OCI-LY7 (cell line): ENCODE measurements around the gene PLEKHA6. TPM values are rescaled to one million over a fixed set of nuclear protein-coding genes. Genes with fewer than 3 reads are reported as not detected.

Experiments
- BruUV-seq: library from RNA; stranded (reverse); fragments of 400-500 nt; replicated peaks from 2 replicates; lab custom pipeline; 2021; lab: Mats Ljungman, UMichigan
- CTCF ChIA-PET: fragments of 300-600 bp; sonication (Branson Sonifier 250); formaldehyde crosslinking; loops from one replicate; lab custom pipeline; 2022; ENCODE audit warnings: antibody characterized with exemption; ENCODE audit not compliant: unreplicated experiment; lab: Charles Lee
- POLR2A ChIA-PET: fragments of 300-600 bp; sonication (Branson Sonifier 250); formaldehyde crosslinking; loops from one replicate; lab custom pipeline; 2022; ENCODE audit warnings: antibody characterized with exemption; lab: Charles Lee
- DNase-seq: peaks from one replicate; pipeline ENCODE4 v3.0.0-alpha.2; 2015; ENCODE audit warnings: low spot score
- H2AFZ ChIP-seq: fragments of 200-600 bp; sonication (generic), shearing (Covaris generic); 2 replicates; pipeline ENCODE4 v1.6.1; 2014; ENCODE audit warnings: mild to moderate bottlenecking, antibody characterized with exemption, low read length, moderate library complexity
- H3K27ac ChIP-seq: fragments of 200-600 bp; sonication (generic); 2 replicates; pipeline ENCODE4 v1.5.1; 2014; ENCODE audit warnings: mixed run types, low read depth, mild to moderate bottlenecking, moderate library complexity, low read length, inconsistent platforms; ENCODE audit not compliant: poor library complexity, severe bottlenecking
- H3K36me3 ChIP-seq: fragments of 200-600 bp; sonication (generic); 2 replicates; pipeline ENCODE4 v1.6.1; 2014; ENCODE audit warnings: mild to moderate bottlenecking, antibody characterized with exemption, low read length, moderate library complexity, mixed read lengths; ENCODE audit not compliant: insufficient read depth
- H3K4me1 ChIP-seq: fragments of 200-600 bp; sonication (generic); 2 replicates; pipeline ENCODE4 v1.5.1; 2014; ENCODE audit warnings: mild to moderate bottlenecking, low read length; ENCODE audit not compliant: insufficient read depth, poor library complexity, severe bottlenecking
- H3K4me2 ChIP-seq: fragments of 200-600 bp; sonication (generic); 2 replicates; pipeline ENCODE4 v1.6.1; 2014; ENCODE audit warnings: mild to moderate bottlenecking, low read length
- H3K4me3 ChIP-seq: fragments of 200-600 bp; sonication (generic); 2 replicates; pipeline ENCODE4 v1.5.1; 2014; ENCODE audit warnings: mild to moderate bottlenecking, low read depth, low read length; ENCODE audit not compliant: poor library complexity, severe bottlenecking
- H3K79me2 ChIP-seq: fragments of 200-600 bp; sonication (generic); 2 replicates; pipeline ENCODE4 v1.6.1; 2016; ENCODE audit warnings: low read depth, mild to moderate bottlenecking, low read length, moderate library complexity, mixed read lengths; ENCODE audit not compliant: insufficient read depth
- H3K9me2 ChIP-seq: fragments of 200-600 bp; sonication (generic); 2 replicates; pipeline ENCODE4 v1.6.1; 2016; ENCODE audit warnings: mild to moderate bottlenecking, low read length, mixed read lengths; ENCODE audit not compliant: insufficient read depth
- H3K9me3 ChIP-seq: fragments of 200-600 bp; sonication (generic); 2 replicates; pipeline ENCODE4 v1.6.1; 2014; ENCODE audit warnings: mild to moderate bottlenecking, mixed run types, low read length, mixed read lengths
- H4K20me1 ChIP-seq: fragments of 200-600 bp; sonication (generic); 2 replicates; pipeline ENCODE4 v1.6.1; 2014; ENCODE audit warnings: mild to moderate bottlenecking, antibody characterized with exemption, low read length, moderate library complexity, mixed read lengths; ENCODE audit not compliant: insufficient read depth
- EZH2phosphoT487 ChIP-seq: fragments of 200-600 bp; sonication (generic); IDR thresholded peaks from 2 replicates; pipeline ENCODE4 v1.6.1; 2018; ENCODE audit warnings: low read depth, borderline replicate concordance, mild to moderate bottlenecking, mixed run types, antibody characterized with exemption, low read length, moderate library complexity, mixed read lengths
- intact Hi-C: fragments of 100-400 bp; cut with micrococcal nuclease; formaldehyde crosslinking; loops from one replicate; pipeline ENCODE4 v1.10.0; 2022; ENCODE audit not compliant: unreplicated experiment
- total RNA-seq, 2 experiments: library from RNA; depleted of rRNA in 1 of 2; stranded (reverse); fragments of >200 nt in 1 of 2; shearing (Covaris generic) in 1 of 2; gene quantifications; 2 replicates each; pipeline ENCODE4 v1.2.3, GENCODE V29; 2014 to 2022
- TF ChIP-seq, protein P1 (sequence below): fragments of 200-600 bp; sonication (generic); conservative IDR thresholded peaks from 2 replicates; pipeline ENCODE4 v1.5.1; 2014; ENCODE audit warnings: mild to moderate bottlenecking, antibody characterized with exemption, low read length, moderate library complexity, mixed read lengths

PLEKHA6 gene
- total RNA-seq, 2 experiments from 2014 or later = not detected

DNA sequence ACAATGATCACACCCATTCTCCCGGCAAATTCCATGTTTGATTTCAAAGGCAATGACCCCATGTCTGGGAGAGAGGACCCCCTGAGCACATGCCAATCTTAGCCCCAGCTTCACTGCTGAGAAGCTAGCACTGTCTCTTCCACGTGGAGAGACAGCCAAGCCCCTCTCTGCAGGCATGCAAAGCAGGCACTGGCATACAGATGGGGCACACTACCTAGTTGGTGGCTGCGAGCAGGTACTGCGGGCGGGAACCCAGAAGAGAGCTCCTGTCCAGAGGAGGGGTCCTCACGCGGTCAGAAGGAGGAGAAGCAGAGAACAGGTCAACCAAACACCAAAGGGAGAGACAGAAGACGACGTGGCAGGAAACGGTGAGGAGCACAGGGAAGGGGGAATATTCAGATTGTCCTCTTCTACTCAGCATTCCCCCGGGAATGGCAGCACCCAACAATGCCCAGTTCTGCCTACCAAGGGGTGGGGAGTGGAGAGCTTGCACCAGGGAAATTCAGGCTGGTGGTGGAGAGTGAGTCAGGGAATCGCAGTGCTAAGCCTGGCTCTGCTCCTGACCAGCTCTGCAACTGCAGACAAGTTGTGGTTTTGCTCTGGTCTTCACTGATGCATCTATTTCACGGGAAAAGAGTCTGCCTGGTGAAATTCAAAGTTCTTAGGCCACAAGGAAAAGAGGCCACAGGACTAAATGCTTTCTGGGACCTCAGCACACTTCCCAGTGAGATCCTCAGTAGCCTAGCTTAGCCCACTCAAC, 97.8 kb downstream of the PLEKHA6 start:
- Histone ChIP-seq H3K9me3 (no peaks in the 10 kb centered on the region), H3K36me3 (no peaks in the 10 kb centered on the region), H3K4me1 (no peaks in the 10 kb centered on the region), H3K9me2 (no peaks in the 10 kb centered on the region), H3K4me3 (no peak overlapping the region), H4K20me1 (no peaks in the 10 kb centered on the region), H3K4me2 (no peak overlapping the region), H3K27ac (no peak overlapping the region), H3K79me2 (no peaks in the 10 kb centered on the region), H2AFZ (no peak overlapping the region)
- CTCF ChIA-PET = no interaction called here
- BruUV-seq = no TSS peak
- TF ChIP-seq EZH2phosphoT487 = no peak
- TF ChIP-seq, protein P1, sequence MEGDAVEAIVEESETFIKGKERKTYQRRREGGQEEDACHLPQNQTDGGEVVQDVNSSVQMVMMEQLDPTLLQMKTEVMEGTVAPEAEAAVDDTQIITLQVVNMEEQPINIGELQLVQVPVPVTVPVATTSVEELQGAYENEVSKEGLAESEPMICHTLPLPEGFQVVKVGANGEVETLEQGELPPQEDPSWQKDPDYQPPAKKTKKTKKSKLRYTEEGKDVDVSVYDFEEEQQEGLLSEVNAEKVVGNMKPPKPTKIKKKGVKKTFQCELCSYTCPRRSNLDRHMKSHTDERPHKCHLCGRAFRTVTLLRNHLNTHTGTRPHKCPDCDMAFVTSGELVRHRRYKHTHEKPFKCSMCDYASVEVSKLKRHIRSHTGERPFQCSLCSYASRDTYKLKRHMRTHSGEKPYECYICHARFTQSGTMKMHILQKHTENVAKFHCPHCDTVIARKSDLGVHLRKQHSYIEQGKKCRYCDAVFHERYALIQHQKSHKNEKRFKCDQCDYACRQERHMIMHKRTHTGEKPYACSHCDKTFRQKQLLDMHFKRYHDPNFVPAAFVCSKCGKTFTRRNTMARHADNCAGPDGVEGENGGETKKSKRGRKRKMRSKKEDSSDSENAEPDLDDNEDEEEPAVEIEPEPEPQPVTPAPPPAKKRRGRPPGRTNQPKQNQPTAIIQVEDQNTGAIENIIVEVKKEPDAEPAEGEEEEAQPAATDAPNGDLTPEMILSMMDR = no peak
- intact Hi-C loops = no loop called here
- POLR2A ChIA-PET = interaction anchor here (0.5 kb wide), 1 partner anchor 8 kb away, joined by 3 read pairs; no protein-coding TSS in a partner anchor
- DNase-seq = no peak

DNA sequence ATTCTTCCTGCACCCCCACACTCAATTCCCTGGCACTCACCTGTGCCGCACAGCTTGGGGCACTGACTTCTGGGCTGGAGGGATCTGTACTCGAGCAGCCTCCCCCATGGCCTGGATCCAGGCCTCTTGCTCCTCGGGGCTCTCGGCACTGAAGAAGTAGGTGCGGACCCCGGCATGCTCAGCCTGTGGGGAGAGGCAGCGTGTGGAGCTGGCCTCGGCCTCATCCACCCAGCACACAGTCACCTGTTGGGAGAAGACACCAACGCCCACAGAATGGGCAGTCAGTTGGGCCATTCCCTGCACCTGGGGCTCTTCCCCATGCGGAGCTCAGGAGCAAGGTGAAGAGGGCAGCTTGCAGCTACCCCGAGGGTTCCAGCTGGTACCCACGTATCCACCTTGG, 98.5 kb downstream of the PLEKHA6 start:
- Histone ChIP-seq H4K20me1 (no peaks in the 10 kb centered on the region), H3K4me1 (no peaks in the 10 kb centered on the region), H3K4me2 (no peak overlapping the region), H3K36me3 (no peaks in the 10 kb centered on the region), H3K9me3 (no peaks in the 10 kb centered on the region), H3K9me2 (no peaks in the 10 kb centered on the region), H3K4me3 (no peak overlapping the region), H3K27ac (no peak overlapping the region), H2AFZ (no peak overlapping the region), H3K79me2 (no peaks in the 10 kb centered on the region)
- TF ChIP-seq, protein P1 = no peak
- no peak for TF ChIP-seq EZH2phosphoT487
- no TSS peak for BruUV-seq
- ChIA-PET CTCF (interaction anchor here (0.6 kb wide), 1 partner anchor 231 kb away, joined by 3 read pairs; no protein-coding TSS in a partner anchor), POLR2A (no interaction called here)
- DNase-seq = no peak
- intact Hi-C loops = no loop called here

DNA sequence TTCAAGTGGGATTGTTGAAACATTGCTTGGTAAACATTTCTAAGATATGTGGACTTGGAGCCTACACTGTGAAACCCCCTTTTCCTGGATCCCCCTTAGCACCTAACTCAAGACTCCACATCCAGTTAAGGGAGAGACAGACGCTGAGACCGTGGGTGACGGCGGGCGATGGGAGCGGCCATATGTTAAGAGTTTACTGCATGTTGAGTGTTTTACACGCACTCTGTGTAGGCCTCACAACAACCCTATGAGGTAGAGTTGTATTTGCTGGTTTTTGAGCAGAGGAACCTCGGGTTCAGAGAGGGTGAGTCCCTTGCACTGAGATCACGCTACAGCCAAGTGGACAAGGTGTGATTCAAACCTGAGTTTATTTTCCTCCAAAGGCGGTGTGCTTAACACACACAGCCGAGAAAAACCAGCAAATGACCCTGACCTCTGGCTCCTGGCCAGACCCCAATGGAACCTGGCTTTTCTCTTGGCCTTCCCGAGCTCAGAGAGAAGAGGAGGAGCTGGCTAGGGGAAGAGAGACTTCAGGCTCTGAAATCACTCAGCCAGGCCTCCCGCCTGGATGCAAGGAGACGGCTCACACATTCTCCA, 99.0 kb downstream of the PLEKHA6 start:
- no peak for TF ChIP-seq EZH2phosphoT487
- TF ChIP-seq, protein P1 = no peak
- ChIA-PET POLR2A (no interaction called here), CTCF (interaction anchor here (0.6 kb wide), 1 partner anchor 231 kb away, joined by 3 read pairs; no protein-coding TSS in a partner anchor)
- no peak overlapping the region for H3K4me2 ChIP-seq
- no peaks in the 10 kb centered on the region for H3K79me2 ChIP-seq
- no TSS peak for BruUV-seq
- no peaks in the 10 kb centered on the region for H3K9me2 ChIP-seq
- no peaks in the 10 kb centered on the region for H3K4me1 ChIP-seq
- H3K36me3 ChIP-seq = no peaks in the 10 kb centered on the region
- no peak overlapping the region for H3K27ac ChIP-seq
- no peak for DNase-seq
- no peak overlapping the region for H2AFZ ChIP-seq
- H3K4me3 ChIP-seq = no peak overlapping the region
- H4K20me1 ChIP-seq = no peaks in the 10 kb centered on the region
- intact Hi-C loops = no loop called here
- H3K9me3 ChIP-seq = no peaks in the 10 kb centered on the region
